ENCODE results near the gene ZNF202.
A peak's percentile ranks its signal among the peaks of the same experiment; 100 is the strongest.
"Not testable (repeated sequence)": the region's sequence is repeated elsewhere in the genome, so short reads cannot be mapped to it uniquely, and the experiment has no call there.

ZNF202 gene

GRCh38 chr11:123754101-123754568, 12.7 kb upstream of the ZNF202 start, which contains the start of gene OR6X1:
TSS of gene OR6X1 (minus strand) at chr11:123754518. CDS start at chr11:123754518, 0 bp downstream.
- TF ChIP-seq ZNF274 (IDR thresholded peaks at IDR 0.05; ENCODE audit: low read depth, low read length): no peak
- no peak within 1 kb of the TSS for H3K4me3 ChIP-seq (ENCODE audit: low read length)

- H3K4me3 ChIP-seq (ENCODE audit: low read length): no peak overlapping the region
- TF ChIP-seq ZNF274 (IDR thresholded peaks at IDR 0.05; ENCODE audit: low read depth, low read length): no peak
Observed at GRCh38 chr11:123753110-123753509, 11.7 kb upstream of the ZNF202 start.

- TF ChIP-seq ZNF274 (IDR thresholded peaks at IDR 0.05; ENCODE audit: low read depth, low read length): no peak
- H3K4me3 ChIP-seq (ENCODE audit: low read length): no peak overlapping the region
Observed at GRCh38 chr11:123751781-123752180, 10.3 kb upstream of the ZNF202 start.

- not testable (repeated sequence) for H3K4me3 ChIP-seq (ENCODE audit: low read length)
Observed at GRCh38 chr11:123748349-123748748, 6.9 kb upstream of the ZNF202 start.

GRCh38 chr11:123745764-123746451, 4.4 kb upstream of the ZNF202 start:
- H3K4me3 ChIP-seq (ENCODE audit: low read length): no peak overlapping the region
- no peak for TF ChIP-seq ZNF274 (IDR thresholded peaks at IDR 0.05; ENCODE audit: low read depth, low read length)

GRCh38 chr11:123742724-123743120, 1.3 kb upstream of the ZNF202 start:
- H3K4me3 ChIP-seq (ENCODE audit: low read length): no peak overlapping the region
- no peak for TF ChIP-seq ZNF274 (IDR thresholded peaks at IDR 0.05; ENCODE audit: low read depth, low read length)

GRCh38 chr11:123742031-123742723, 717 bp upstream of the ZNF202 start:
- H3K4me3 ChIP-seq (ENCODE audit: low read length): peak overlapping the region; percentile 60
- no peak for TF ChIP-seq ZNF274 (IDR thresholded peaks at IDR 0.05; ENCODE audit: low read depth, low read length)

- TF ChIP-seq ZNF274 (IDR thresholded peaks at IDR 0.05; ENCODE audit: low read depth, low read length): no peak
- peak overlapping the region; percentile 60 for H3K4me3 ChIP-seq (ENCODE audit: low read length)
Observed at GRCh38 chr11:123740787-123741158, 687 bp downstream of the ZNF202 start.

GRCh38 chr11:123738374-123738773, 3.1 kb downstream of the ZNF202 start:
- TF ChIP-seq ZNF274 (IDR thresholded peaks at IDR 0.05; ENCODE audit: low read depth, low read length): no peak
- H3K4me3 ChIP-seq (ENCODE audit: low read length): no peak overlapping the region

- TF ChIP-seq ZNF274 (IDR thresholded peaks at IDR 0.05; ENCODE audit: low read depth, low read length): no peak
- H3K4me3 ChIP-seq (ENCODE audit: low read length): no peak overlapping the region
Observed at GRCh38 chr11:123736769-123737168, 4.7 kb downstream of the ZNF202 start.

GRCh38 chr11:123729602-123730001, 11.9 kb downstream of the ZNF202 start:
- H3K4me3 ChIP-seq (ENCODE audit: low read length): no peak overlapping the region
- TF ChIP-seq ZNF274 (IDR thresholded peaks at IDR 0.05; ENCODE audit: low read depth, low read length): no peak

GRCh38 chr11:123725995-123726655, 15.3 kb downstream of the ZNF202 start:
- peak; percentile 42; the same call in 1 of the 2 replicates for TF ChIP-seq ZNF274 (IDR thresholded peaks at IDR 0.05; ENCODE audit: low read depth, low read length)

GRCh38 chr11:123719452-123719851, 22.0 kb downstream of the ZNF202 start:
- TF ChIP-seq ZNF274 (IDR thresholded peaks at IDR 0.05; ENCODE audit: low read depth, low read length): no peak
- no peak overlapping the region for H3K4me3 ChIP-seq (ENCODE audit: low read length)

More at GRCh38 chr11:123725995-123726655, 15.3 kb downstream of the ZNF202 start:
- H3K4me3 ChIP-seq (ENCODE audit: low read length): no peak overlapping the region

- TF ChIP-seq ZNF274 (IDR thresholded peaks at IDR 0.05; ENCODE audit: low read depth, low read length): no peak
Observed at GRCh38 chr11:123718469-123718868, 23.0 kb downstream of the ZNF202 start.

GRCh38 chr11:123718063-123718462, 23.4 kb downstream of the ZNF202 start:
- no peak overlapping the region for H3K4me3 ChIP-seq (ENCODE audit: low read length)
- TF ChIP-seq ZNF274 (IDR thresholded peaks at IDR 0.05; ENCODE audit: low read depth, low read length): no peak

More at GRCh38 chr11:123718469-123718868, 23.0 kb downstream of the ZNF202 start:
- H3K4me3 ChIP-seq (ENCODE audit: low read length): no peak overlapping the region

- H3K4me3 ChIP-seq (ENCODE audit: low read length): not testable (repeated sequence)
Observed at GRCh38 chr11:123712627-123713026, 28.8 kb downstream of the ZNF202 start.
